Measurements from ENCODE around the gene FLAD1. TPM values are rescaled to one million over a fixed set of nuclear protein-coding genes. Genes with fewer than 3 reads are reported as not detected.

The FLAD1 gene
- total and polyA plus RNA-seq, 11 donors: 19.4 to 50.7 (median 27.4) TPM

GRCh38 chr1:154957091-154957657 is 26.0 kb upstream of the FLAD1 start:
- H3K4me3 ChIP-seq: peak overlapping the region in 5 of 12 donors; percentile 53 to 82 (median 78)
- H3K27ac ChIP-seq: peak overlapping the region in 11 of 12 donors; percentile 59 to 85 (median 80)
- H3K4me1 ChIP-seq: peaks cover 8 to 75% (median 50%) of the 10 kb centered on the region in 12 donors
- TF ChIP-seq CTCF (IDR thresholded peaks at IDR 0.05) (no peak), POLR2A (IDR thresholded peaks at IDR 0.05) (no peak)
- intact Hi-C loops (cut with DNase I): loop anchor here in 5 of 10 donors (5.0 to 10.0 kb wide), 4 partner anchors 60 to 125 kb away; partner anchors contain the start of genes EFNA4 (in 2 of the 5) and ADAM15 (in 1 of the 5)
- ATAC-seq (no peak), DNase-seq (peak in 2 of 5 donors; percentile 9 to 20)
- WGBS, 4 donors: 40 to 55% (median 46%) methylated on average over 9 of the region's 9 CpGs
- H3K9me3 ChIP-seq: no peaks in the 10 kb centered on the region
- no peaks in the 10 kb centered on the region for H3K27me3 ChIP-seq
- H3K36me3 ChIP-seq: peaks cover 0 to 20% (median 15%) of the 10 kb centered on the region in 9 donors

GRCh38 chr1:154958036-154958435 is 25.1 kb upstream of the FLAD1 start:
- TF ChIP-seq POLR2A (IDR thresholded peaks at IDR 0.05) (no peak), CTCF (IDR thresholded peaks at IDR 0.05) (no peak)
- 74 to 92% (median 85%) methylated on average over 2 of the region's 2 CpGs for WGBS, 4 donors
- H3K27ac ChIP-seq: peak overlapping the region in 1 of 12 donors; percentile 34
- intact Hi-C loops (cut with DNase I): loop anchor here in 5 of 10 donors (5.0 to 10.0 kb wide), 4 partner anchors 59 to 124 kb away; partner anchors contain the start of genes EFNA4 (in 2 of the 5) and ADAM15 (in 1 of the 5)
- H3K4me1 ChIP-seq: peaks cover 8 to 75% (median 51%) of the 10 kb centered on the region in 12 donors
- peaks cover 0 to 27% (median 16%) of the 10 kb centered on the region in 9 donors for H3K36me3 ChIP-seq
- no peaks in the 10 kb centered on the region for H3K9me3 ChIP-seq
- no peaks in the 10 kb centered on the region for H3K27me3 ChIP-seq
- H3K4me3 ChIP-seq: no peak overlapping the region
- ATAC-seq (no peak), DNase-seq (no peak)

GRCh38 chr1:154958681-154959425 is 24.3 kb upstream of the FLAD1 start:
- H3K4me3 ChIP-seq: no peak overlapping the region
- no peaks in the 10 kb centered on the region for H3K9me3 ChIP-seq

More at GRCh38 chr1:154958681-154959425, 24.3 kb upstream of the FLAD1 start:
- peaks cover 4 to 36% (median 24%) of the 10 kb centered on the region in 9 donors for H3K36me3 ChIP-seq
- TF ChIP-seq POLR2A (IDR thresholded peaks at IDR 0.05): no peak
- no peak for TF ChIP-seq CTCF (IDR thresholded peaks at IDR 0.05)
- intact Hi-C loops (cut with DNase I): loop anchor here in 5 of 10 donors (5.0 to 10.0 kb wide), 4 partner anchors 58 to 123 kb away; partner anchors contain the start of genes EFNA4 (in 2 of the 5) and ADAM15 (in 1 of the 5)
- DNase-seq (peak in 2 of 5 donors; percentile 26 to 54), ATAC-seq (no peak)
- H3K27ac ChIP-seq: peak overlapping the region in 1 of 12 donors; percentile 34
- H3K27me3 ChIP-seq: no peaks in the 10 kb centered on the region
- 81 to 92% (median 90%) methylated on average over 10 to 16 of the region's 16 CpGs for WGBS, 4 donors
- H3K4me1 ChIP-seq: peaks cover 6 to 69% (median 44%) of the 10 kb centered on the region in 12 donors

All from heart left ventricle (tissue), 16 donors.